Esophagus muscularis mucosa (tissue), 3 donors: ENCODE results near the gene ZNF503.

ENCODE experiments used
- POLR2A ChIP-seq: fragments of 450-650 bp; IDR thresholded peaks from one replicate; pipeline ENCODE4 v1.6.1; 2017; ENCODE audit warnings: antibody characterized with exemption, moderate library complexity, mild to moderate bottlenecking, low read depth
- POLR2AphosphoS5 ChIP-seq, 2 donors: sonication (generic); formaldehyde crosslinking; IDR thresholded peaks; one replicate each; pipeline ENCODE4 v1.6.1; 2017; ENCODE audit warnings: antibody characterized with exemption in 2 of 2
- TF ChIP-seq, protein P1 (sequence below), 3 experiments: fragments of 200-600 bp in 2 of 3; fragments of 450-650 bp in 1 of 3; sonication (generic) in 2 of 3; IDR thresholded peaks; one replicate each; pipeline ENCODE4 v1.5.1; 2017 to 2019; ENCODE audit warnings: antibody characterized with exemption in 3 of 3, mild to moderate bottlenecking in 2 of 3, moderate library complexity in 1 of 3

- TF ChIP-seq, protein P1, sequence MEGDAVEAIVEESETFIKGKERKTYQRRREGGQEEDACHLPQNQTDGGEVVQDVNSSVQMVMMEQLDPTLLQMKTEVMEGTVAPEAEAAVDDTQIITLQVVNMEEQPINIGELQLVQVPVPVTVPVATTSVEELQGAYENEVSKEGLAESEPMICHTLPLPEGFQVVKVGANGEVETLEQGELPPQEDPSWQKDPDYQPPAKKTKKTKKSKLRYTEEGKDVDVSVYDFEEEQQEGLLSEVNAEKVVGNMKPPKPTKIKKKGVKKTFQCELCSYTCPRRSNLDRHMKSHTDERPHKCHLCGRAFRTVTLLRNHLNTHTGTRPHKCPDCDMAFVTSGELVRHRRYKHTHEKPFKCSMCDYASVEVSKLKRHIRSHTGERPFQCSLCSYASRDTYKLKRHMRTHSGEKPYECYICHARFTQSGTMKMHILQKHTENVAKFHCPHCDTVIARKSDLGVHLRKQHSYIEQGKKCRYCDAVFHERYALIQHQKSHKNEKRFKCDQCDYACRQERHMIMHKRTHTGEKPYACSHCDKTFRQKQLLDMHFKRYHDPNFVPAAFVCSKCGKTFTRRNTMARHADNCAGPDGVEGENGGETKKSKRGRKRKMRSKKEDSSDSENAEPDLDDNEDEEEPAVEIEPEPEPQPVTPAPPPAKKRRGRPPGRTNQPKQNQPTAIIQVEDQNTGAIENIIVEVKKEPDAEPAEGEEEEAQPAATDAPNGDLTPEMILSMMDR (IDR thresholded peaks at IDR 0.05) = no peak
- TF ChIP-seq POLR2AphosphoS5 (IDR thresholded peaks at IDR 0.05) = no peak
- TF ChIP-seq POLR2A = no peak
Measured at GRCh38 chr10:75446508-75446907, 44.9 kb upstream of the ZNF503 start.
